Chondrocyte (in vitro differentiated cells): ENCODE results near the gene NEO1. TPM values are rescaled to one million over a fixed set of nuclear protein-coding genes. Genes with fewer than 3 reads are reported as not detected.

Experiments used
- DNase-seq: peaks from one replicate; pipeline ENCODE4 v3.0.0; 2021; ENCODE audit warnings: mixed read lengths, low spot score
- H3K27ac Mint-ChIP-seq: one replicate; pipeline ENCODE4 v1.8.0; 2021; ENCODE audit warnings: mild to moderate bottlenecking, moderate library complexity, mixed read lengths; ENCODE audit not compliant: unreplicated experiment
- H3K27me3 Mint-ChIP-seq: 2 replicates; pipeline ENCODE4 v1.8.0; 2021; ENCODE audit warnings: low read depth, mixed read lengths
- H3K36me3 Mint-ChIP-seq: 2 replicates; pipeline ENCODE4 v1.8.0; 2021; ENCODE audit warnings: low read depth, mixed read lengths
- H3K4me1 Mint-ChIP-seq: 2 replicates; pipeline ENCODE4 v1.8.0; 2021; ENCODE audit warnings: low read depth, mild to moderate bottlenecking, mixed read lengths
- H3K4me3 Mint-ChIP-seq: one replicate; pipeline ENCODE4 v1.8.0; 2021; ENCODE audit warnings: mild to moderate bottlenecking, moderate library complexity, mixed read lengths; ENCODE audit not compliant: unreplicated experiment
- H3K9me3 Mint-ChIP-seq: 2 replicates; pipeline ENCODE4 v1.8.0; 2021; ENCODE audit warnings: low read depth, mixed read lengths
- total RNA-seq: library from RNA; stranded (reverse); gene quantifications from 3 replicates; pipeline ENCODE4 v1.2.1, GENCODE V29; 2021
- TF ChIP-seq, protein P1 (sequence below): fragments of 200-600 bp; sonication (generic); IDR thresholded peaks from 2 replicates; pipeline ENCODE4 v1.5.0; 2021; ENCODE audit warnings: antibody characterized with exemption, mild to moderate bottlenecking, moderate library complexity

Gene NEO1
- total RNA-seq, 1 donor from 2014 or later: 42.1 TPM

DNA sequence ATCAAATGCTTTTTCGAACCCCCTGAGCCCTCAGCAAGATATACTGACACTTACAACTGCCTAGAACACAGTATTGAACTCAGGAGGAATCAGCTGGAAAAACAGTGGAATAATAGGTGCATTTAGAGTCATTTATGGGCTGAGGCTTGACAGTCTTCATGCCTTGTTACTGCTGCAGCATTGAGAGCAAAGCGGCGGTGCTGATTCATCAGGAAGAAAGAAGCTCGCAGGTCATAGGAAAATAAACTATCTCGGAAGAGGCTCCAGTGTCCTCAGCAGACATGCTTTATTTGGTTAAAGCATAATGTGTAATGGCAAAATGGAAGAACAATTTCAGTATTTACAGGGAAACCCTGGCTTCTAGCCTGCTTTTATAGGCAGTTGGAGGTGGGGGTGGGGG lies 30.1 kb upstream of the NEO1 start:
- DNase-seq: no peak
- no peaks in the 10 kb centered on the region for H3K9me3 Mint-ChIP-seq
- H3K36me3 Mint-ChIP-seq: no peaks in the 10 kb centered on the region
- TF ChIP-seq, protein P1, sequence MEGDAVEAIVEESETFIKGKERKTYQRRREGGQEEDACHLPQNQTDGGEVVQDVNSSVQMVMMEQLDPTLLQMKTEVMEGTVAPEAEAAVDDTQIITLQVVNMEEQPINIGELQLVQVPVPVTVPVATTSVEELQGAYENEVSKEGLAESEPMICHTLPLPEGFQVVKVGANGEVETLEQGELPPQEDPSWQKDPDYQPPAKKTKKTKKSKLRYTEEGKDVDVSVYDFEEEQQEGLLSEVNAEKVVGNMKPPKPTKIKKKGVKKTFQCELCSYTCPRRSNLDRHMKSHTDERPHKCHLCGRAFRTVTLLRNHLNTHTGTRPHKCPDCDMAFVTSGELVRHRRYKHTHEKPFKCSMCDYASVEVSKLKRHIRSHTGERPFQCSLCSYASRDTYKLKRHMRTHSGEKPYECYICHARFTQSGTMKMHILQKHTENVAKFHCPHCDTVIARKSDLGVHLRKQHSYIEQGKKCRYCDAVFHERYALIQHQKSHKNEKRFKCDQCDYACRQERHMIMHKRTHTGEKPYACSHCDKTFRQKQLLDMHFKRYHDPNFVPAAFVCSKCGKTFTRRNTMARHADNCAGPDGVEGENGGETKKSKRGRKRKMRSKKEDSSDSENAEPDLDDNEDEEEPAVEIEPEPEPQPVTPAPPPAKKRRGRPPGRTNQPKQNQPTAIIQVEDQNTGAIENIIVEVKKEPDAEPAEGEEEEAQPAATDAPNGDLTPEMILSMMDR: no peak
- no peak overlapping the region for H3K27ac Mint-ChIP-seq
- H3K4me3 Mint-ChIP-seq: no peak overlapping the region
- H3K4me1 Mint-ChIP-seq: peaks cover 8% of the 10 kb centered on the region
- H3K27me3 Mint-ChIP-seq: peaks cover 36% of the 10 kb centered on the region

DNA sequence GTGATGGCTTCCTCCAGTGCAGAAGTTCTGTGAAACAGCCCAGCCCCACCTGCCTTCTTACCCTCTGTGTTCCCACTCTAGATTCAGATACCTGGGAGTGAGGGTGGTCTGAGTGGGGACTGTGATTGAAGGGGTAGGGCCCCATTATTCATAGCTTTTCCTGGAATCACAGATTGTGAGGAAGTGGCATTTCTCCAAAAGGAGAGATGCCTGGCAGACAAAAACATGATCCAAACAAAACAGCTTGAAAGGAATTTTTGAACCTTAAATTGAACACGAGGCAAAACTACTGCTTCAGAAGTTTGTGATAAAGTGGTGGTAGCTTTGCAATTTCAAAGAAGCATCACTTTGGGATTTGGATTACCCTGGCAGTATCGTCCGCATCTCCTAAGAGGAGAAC lies 29.2 kb upstream of the NEO1 start:
- no peak overlapping the region for H3K27ac Mint-ChIP-seq
- no peaks in the 10 kb centered on the region for H3K9me3 Mint-ChIP-seq
- TF ChIP-seq, protein P1: no peak
- no peaks in the 10 kb centered on the region for H3K36me3 Mint-ChIP-seq
- H3K4me3 Mint-ChIP-seq: no peak overlapping the region
- peaks cover 8% of the 10 kb centered on the region for H3K4me1 Mint-ChIP-seq
- peaks cover 44% of the 10 kb centered on the region for H3K27me3 Mint-ChIP-seq
- DNase-seq: no peak

DNA sequence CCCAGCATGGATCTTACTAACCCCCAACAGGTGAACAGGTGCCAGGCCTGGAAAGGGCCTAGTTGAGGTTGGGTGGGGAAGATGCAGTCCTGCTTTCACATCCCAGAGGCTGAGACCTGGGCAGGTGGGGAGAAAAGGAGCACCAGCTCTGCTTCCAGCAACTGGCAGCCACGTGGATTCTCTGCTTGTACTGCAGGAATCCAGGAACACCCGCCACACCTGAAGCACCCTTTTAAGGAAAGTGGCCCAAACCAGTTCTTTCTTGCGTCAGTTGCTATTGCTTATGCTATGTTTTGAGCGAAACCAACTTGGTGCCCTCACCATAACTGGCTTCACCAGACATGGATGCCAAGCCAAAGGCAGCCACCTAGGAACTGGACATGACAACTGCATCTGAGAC lies 28.1 kb upstream of the NEO1 start:
- H3K4me3 Mint-ChIP-seq: no peak overlapping the region
- no peak overlapping the region for H3K27ac Mint-ChIP-seq
- no peaks in the 10 kb centered on the region for H3K36me3 Mint-ChIP-seq
- TF ChIP-seq, protein P1: no peak
- H3K9me3 Mint-ChIP-seq: no peaks in the 10 kb centered on the region
- DNase-seq: no peak
- H3K27me3 Mint-ChIP-seq: peaks cover 49% of the 10 kb centered on the region
- H3K4me1 Mint-ChIP-seq: peaks cover 10% of the 10 kb centered on the region

DNA sequence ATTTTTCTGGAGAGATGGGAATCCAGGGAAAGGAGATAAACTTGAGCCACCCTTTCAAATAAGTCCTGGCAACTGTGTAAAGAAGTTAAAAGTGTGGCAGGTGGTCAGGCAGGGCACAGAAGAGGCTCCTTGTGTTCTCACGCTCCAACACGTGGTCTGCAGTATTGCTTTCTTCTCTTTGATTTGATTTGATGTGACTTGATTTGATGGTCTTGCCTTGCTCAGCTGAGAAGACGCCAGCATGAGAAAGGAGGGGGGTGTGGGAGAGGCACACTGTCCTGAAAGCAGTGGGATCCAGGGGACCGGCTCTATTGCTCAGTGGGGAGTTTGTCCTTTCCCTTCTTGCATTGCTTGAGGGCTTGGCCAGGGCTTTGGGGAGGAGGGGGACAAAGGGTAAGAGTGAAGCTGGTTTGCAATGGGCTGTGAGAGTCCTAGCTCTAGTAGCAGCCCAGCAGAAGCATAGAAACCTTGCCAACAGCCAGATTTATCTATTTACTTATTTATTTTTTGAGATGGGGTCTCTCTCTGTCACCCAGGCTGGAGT lies 25.7 kb upstream of the NEO1 start:
- H3K4me1 Mint-ChIP-seq: peaks cover 7% of the 10 kb centered on the region
- H3K27ac Mint-ChIP-seq: no peak overlapping the region

DNA sequence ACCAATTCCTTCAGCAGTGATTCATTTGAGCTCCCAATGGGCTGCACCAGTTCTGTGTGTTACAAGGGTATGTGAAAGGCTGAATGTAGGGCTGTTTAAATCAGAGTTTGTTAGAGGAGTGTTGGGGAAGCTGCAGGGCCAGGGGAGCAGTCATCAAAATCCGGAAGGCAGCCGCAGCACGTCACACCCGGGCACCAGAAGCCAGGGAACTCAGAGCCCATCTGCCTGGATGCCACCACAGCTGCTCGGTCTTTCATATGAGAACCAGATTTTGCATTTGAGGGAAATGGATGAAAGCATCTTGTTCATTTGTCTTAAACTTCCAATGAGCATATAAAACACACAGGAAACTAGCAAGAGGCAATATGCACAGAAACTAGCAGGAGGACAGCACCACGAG lies 24.2 kb upstream of the NEO1 start:
- no peak for DNase-seq
- Mint-ChIP-seq H3K4me1 (peaks cover 4% of the 10 kb centered on the region), H3K9me3 (no peaks in the 10 kb centered on the region), H3K36me3 (no peaks in the 10 kb centered on the region), H3K27ac (no peak overlapping the region), H3K4me3 (no peak overlapping the region), H3K27me3 (peaks cover 41% of the 10 kb centered on the region)
- TF ChIP-seq, protein P1: no peak

More for the DNA sequence above, 25.7 kb upstream of the NEO1 start:
- Mint-ChIP-seq H3K27me3 (peaks cover 51% of the 10 kb centered on the region), H3K36me3 (no peaks in the 10 kb centered on the region), H3K4me3 (no peak overlapping the region), H3K9me3 (no peaks in the 10 kb centered on the region)
- TF ChIP-seq, protein P1: no peak
- DNase-seq: no peak
